Astrocyte of the spinal cord (primary cell): Measurements from ENCODE around the gene ARAF.
A peak's percentile ranks its signal among the peaks of the same experiment; 100 is the strongest.
"Not testable (repeated sequence)": the region's sequence is repeated elsewhere in the genome, so short reads cannot be mapped to it uniquely, and the experiment has no call there.

ENCODE experiments used
- DNase-seq: peaks from one replicate; pipeline ENCODE4 v3.0.0; 2011; ENCODE audit warnings: low read depth, low spot score
- H3K4me3 ChIP-seq: 2 replicates; pipeline ENCODE4 v1.5.1; 2011; ENCODE audit warnings: low read depth, mild to moderate bottlenecking, low read length, moderate library complexity
- CTCF ChIP-seq: IDR thresholded peaks from 2 replicates; pipeline ENCODE4 v1.5.1; 2012; ENCODE audit warnings: low read depth, mild to moderate bottlenecking, low read length, inconsistent platforms
- in situ Hi-C: cut with HindIII; loops from 2 replicates; pipeline ENCODE4 v1.10.0; 2017; ENCODE audit warnings: low sequenced_read_pairs

ARAF gene

GRCh38 chrX:47560934-47561658 is at the start of gene ARAF:
TSS of gene ARAF (plus strand) at chrX:47561205. CDS start at chrX:47562968, 1,763 bp downstream.
- in situ Hi-C loops, result no loop called here
- no peak for TF ChIP-seq CTCF

GRCh38 chrX:47512383-47512782 is 48.6 kb upstream of the ARAF start:
- in situ Hi-C loops, DNase-seq, H3K4me3 ChIP-seq: not testable (repeated sequence)

More at GRCh38 chrX:47560934-47561658, at the start of gene ARAF:
- peak within 1 kb of the TSS; percentile 58 for H3K4me3 ChIP-seq
- DNase-seq, result peak; percentile 99

GRCh38 chrX:47513034-47513965 is 47.7 kb upstream of the ARAF start:
- in situ Hi-C loops, DNase-seq: not testable (repeated sequence)
- peak overlapping the region; percentile 31 for H3K4me3 ChIP-seq

GRCh38 chrX:47514533-47515235 is 46.3 kb upstream of the ARAF start:
- peak; percentile 22 for DNase-seq
- TF ChIP-seq CTCF, result no peak
- in situ Hi-C loops, result no loop called here
- H3K4me3 ChIP-seq, result no peak overlapping the region

- no peak for TF ChIP-seq CTCF
- in situ Hi-C loops, result no loop called here
- no peak overlapping the region for H3K4me3 ChIP-seq
- peak; percentile 62 for DNase-seq
Observed at GRCh38 chrX:47515941-47516665, 44.9 kb upstream of the ARAF start.

GRCh38 chrX:47518144-47518543 is 42.9 kb upstream of the ARAF start:
- in situ Hi-C loops, result no loop called here
- DNase-seq, result no peak
- no peak overlapping the region for H3K4me3 ChIP-seq
- TF ChIP-seq CTCF, result no peak

GRCh38 chrX:47523297-47523696 is 37.7 kb upstream of the ARAF start:
- in situ Hi-C loops, result no loop called here
- peak overlapping the region; percentile 52 for H3K4me3 ChIP-seq
- peak; percentile 66 for TF ChIP-seq CTCF
- DNase-seq, result peak; percentile 62
